SU-DHL-6 (cell line): ENCODE results near the gene NLGN2.

Experiments
- H2AFZ ChIP-seq: fragments of 200-600 bp; sonication (generic); 2 replicates; pipeline ENCODE4 v1.6.1; 2014; ENCODE audit warnings: low read depth, mild to moderate bottlenecking, moderate library complexity, mixed read lengths, antibody characterized with exemption, low read length; ENCODE audit not compliant: severe bottlenecking
- H3F3A ChIP-seq: fragments of 200-600 bp; shearing (Covaris generic); 2 replicates; pipeline ENCODE4 v1.6.0; 2016; ENCODE audit warnings: antibody characterized with exemption, mild to moderate bottlenecking; ENCODE audit not compliant: insufficient read depth
- H3K27ac ChIP-seq: fragments of 200-600 bp; sonication (generic); 2 replicates; pipeline ENCODE4 v1.5.1; 2016; ENCODE audit warnings: low read depth, mild to moderate bottlenecking, low read length, moderate library complexity, mixed read lengths
- H3K27me3 ChIP-seq: fragments of 200-600 bp; sonication (generic), shearing (Covaris generic); 2 replicates; pipeline ENCODE4 v1.6.0; 2014; ENCODE audit warnings: mild to moderate bottlenecking, low read length
- H3K36me3 ChIP-seq: fragments of 200-600 bp; sonication (generic); 2 replicates; pipeline ENCODE4 v1.6.1; 2014; ENCODE audit warnings: mild to moderate bottlenecking, low read length, mixed read lengths
- H3K4me2 ChIP-seq: fragments of 300-600, 200-600 bp; shearing (Covaris generic), sonication (generic); 2 replicates; pipeline ENCODE4 v1.6.0; 2014; ENCODE audit warnings: low read length, low read depth, mild to moderate bottlenecking; ENCODE audit not compliant: poor library complexity, severe bottlenecking
- H3K4me3 ChIP-seq: fragments of 200-600 bp; sonication (generic); 2 replicates; pipeline ENCODE4 v1.5.1; 2014; ENCODE audit warnings: antibody characterized with exemption, low read length, mild to moderate bottlenecking, mixed read lengths; ENCODE audit not compliant: insufficient read depth, poor library complexity, severe bottlenecking
- H3K79me2 ChIP-seq: fragments of 200-600 bp; sonication (generic); 2 replicates; pipeline ENCODE4 v1.6.1; 2014; ENCODE audit warnings: mild to moderate bottlenecking, low read length, moderate library complexity; ENCODE audit not compliant: insufficient read depth
- H3K9ac ChIP-seq: fragments of 200-600 bp; sonication (generic); 2 replicates; pipeline ENCODE4 v1.7.0; 2014; ENCODE audit warnings: mild to moderate bottlenecking, low read length
- H3K9me2 ChIP-seq: fragments of 200-600 bp; sonication (generic); replicated peaks from 2 replicates; pipeline ENCODE4 v1.6.1; 2014; ENCODE audit warnings: low read length; ENCODE audit not compliant: insufficient read depth
- H3K9me3 ChIP-seq: fragments of 200-600 bp; sonication (generic); 2 replicates; pipeline ENCODE4 v1.6.1; 2014; ENCODE audit warnings: low read length, mixed read lengths; ENCODE audit not compliant: insufficient read depth
- H4K20me1 ChIP-seq: fragments of 200-600 bp; sonication (generic); 2 replicates; pipeline ENCODE4 v1.6.1; 2014; ENCODE audit warnings: low read depth, mild to moderate bottlenecking, antibody characterized with exemption, low read length, moderate library complexity, mixed read lengths
- EZH2phosphoT487 ChIP-seq: fragments of 200-600 bp; sonication (generic), shearing (Covaris generic); conservative IDR thresholded peaks from 2 replicates; pipeline ENCODE4 v1.6.1; 2018; ENCODE audit warnings: mild to moderate bottlenecking, antibody characterized with exemption, low read length, moderate library complexity, mixed read lengths
- TF ChIP-seq, protein P1 (sequence below): fragments of 200-600 bp; sonication (generic); IDR thresholded peaks from one replicate; pipeline ENCODE4 v1.5.1; 2017; ENCODE audit warnings: antibody characterized with exemption, mild to moderate bottlenecking, low read length, moderate library complexity; ENCODE audit not compliant: insufficient read depth, poor library complexity, severe bottlenecking

The NLGN2 gene

DNA sequence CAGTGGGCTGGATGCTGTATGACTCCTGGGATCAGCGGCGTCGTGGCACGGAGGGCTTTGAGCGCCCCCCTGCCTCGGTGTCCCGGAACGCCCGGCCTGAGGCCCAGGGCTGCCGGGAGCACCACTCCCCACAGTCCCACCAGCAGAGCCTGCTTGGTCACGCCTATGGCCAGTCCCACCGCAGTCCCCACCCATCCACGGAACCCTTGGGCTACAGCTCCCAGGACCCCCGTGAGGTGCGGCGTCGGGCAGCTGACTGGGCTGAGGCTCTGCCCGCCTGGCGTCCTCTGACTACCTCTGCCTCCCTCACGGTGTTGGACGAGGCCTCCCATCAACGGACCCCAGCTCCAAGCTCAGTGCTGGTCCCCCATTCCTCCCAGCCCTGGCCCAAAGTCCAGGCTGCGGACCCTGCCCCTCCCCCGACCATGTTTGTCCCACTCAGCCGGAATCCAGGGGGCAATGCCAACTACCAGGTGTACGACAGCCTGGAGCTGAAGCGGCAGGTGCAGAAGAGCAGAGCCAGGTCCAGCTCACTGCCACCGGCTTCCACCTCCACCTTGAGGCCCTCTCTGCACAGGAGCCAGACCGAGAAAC is 19.3 kb downstream of the NLGN2 start:
- Histone ChIP-seq H3K9ac (no peak overlapping the region), H3K27ac (no peak overlapping the region), H4K20me1 (no peaks in the 10 kb centered on the region), H3K4me3 (no peak overlapping the region), H3K27me3 (no peaks in the 10 kb centered on the region), H3K36me3 (no peaks in the 10 kb centered on the region), H3K79me2 (no peaks in the 10 kb centered on the region), H3K9me2 (no peaks in the 10 kb centered on the region), H2AFZ (no peak overlapping the region), H3F3A (no peaks in the 10 kb centered on the region), H3K4me2 (no peak overlapping the region), H3K9me3 (no peaks in the 10 kb centered on the region)
- TF ChIP-seq EZH2phosphoT487: no peak
- TF ChIP-seq, protein P1, sequence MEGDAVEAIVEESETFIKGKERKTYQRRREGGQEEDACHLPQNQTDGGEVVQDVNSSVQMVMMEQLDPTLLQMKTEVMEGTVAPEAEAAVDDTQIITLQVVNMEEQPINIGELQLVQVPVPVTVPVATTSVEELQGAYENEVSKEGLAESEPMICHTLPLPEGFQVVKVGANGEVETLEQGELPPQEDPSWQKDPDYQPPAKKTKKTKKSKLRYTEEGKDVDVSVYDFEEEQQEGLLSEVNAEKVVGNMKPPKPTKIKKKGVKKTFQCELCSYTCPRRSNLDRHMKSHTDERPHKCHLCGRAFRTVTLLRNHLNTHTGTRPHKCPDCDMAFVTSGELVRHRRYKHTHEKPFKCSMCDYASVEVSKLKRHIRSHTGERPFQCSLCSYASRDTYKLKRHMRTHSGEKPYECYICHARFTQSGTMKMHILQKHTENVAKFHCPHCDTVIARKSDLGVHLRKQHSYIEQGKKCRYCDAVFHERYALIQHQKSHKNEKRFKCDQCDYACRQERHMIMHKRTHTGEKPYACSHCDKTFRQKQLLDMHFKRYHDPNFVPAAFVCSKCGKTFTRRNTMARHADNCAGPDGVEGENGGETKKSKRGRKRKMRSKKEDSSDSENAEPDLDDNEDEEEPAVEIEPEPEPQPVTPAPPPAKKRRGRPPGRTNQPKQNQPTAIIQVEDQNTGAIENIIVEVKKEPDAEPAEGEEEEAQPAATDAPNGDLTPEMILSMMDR: no peak

DNA sequence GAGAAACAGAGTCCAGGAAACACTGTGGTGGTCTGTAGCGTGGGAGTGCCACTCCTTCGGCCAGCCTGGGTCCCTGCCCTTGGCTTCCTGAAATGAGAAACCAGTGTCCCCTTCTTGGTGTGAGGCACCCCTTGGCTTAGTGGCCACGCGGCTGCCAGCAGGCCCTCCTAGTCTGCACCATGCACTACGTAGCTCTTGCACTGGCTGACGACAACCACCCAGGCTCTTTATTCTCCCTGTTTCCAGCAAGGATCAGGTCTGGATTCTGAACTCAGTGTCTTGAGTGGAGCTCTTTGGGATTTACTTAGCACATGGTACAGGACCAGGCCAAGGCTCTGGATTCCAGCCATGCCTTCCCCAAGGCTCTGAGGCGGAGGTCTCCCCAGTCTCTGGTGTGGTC is 19.9 kb downstream of the NLGN2 start:
- Histone ChIP-seq H3K4me2 (no peak overlapping the region), H3F3A (no peaks in the 10 kb centered on the region), H3K4me3 (no peak overlapping the region), H3K79me2 (no peaks in the 10 kb centered on the region), H3K27me3 (no peaks in the 10 kb centered on the region), H3K36me3 (no peaks in the 10 kb centered on the region), H2AFZ (no peak overlapping the region), H3K9me2 (no peaks in the 10 kb centered on the region), H3K9ac (no peak overlapping the region), H3K9me3 (no peaks in the 10 kb centered on the region), H4K20me1 (no peaks in the 10 kb centered on the region), H3K27ac (no peak overlapping the region)
- TF ChIP-seq EZH2phosphoT487: no peak
- TF ChIP-seq, protein P1: no peak

DNA sequence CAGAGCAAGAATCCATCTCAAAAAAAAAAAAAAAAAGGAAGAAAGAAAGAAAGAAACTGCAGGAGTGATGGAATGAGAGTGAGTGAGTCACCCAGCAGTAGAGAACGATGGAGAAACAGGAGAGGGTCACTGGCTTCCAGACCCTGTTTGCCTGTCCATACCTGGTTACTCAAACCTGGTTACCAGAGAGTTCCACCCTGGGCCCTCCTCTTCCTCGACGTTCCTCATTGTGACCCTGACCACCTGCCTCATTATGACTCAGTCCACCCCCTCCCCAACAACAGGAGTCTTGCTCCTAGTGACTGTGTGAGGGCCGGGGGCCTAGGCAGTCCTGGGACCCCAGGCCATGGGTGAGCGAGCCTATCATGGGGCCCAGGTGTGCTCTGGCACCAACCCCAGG is 20.9 kb downstream of the NLGN2 start, which contains the start of gene SPEM3:
Gene SPEM3 (plus strand): TSS at position 301 of the 400 bp plus-strand sequence. CDS start 46 bp downstream, at position 347.
- no peaks in the 10 kb centered on the region for H4K20me1 ChIP-seq
- no peaks in the 10 kb centered on the region for H3K27me3 ChIP-seq
- H3K4me3 ChIP-seq: no peak within 1 kb of the TSS
- no peak within 1 kb of the TSS for H3K9ac ChIP-seq
- no peak within 1 kb of the TSS for H2AFZ ChIP-seq
- no peaks in the 10 kb centered on the region for H3K9me3 ChIP-seq
- H3K79me2 ChIP-seq: no peaks in the 10 kb centered on the region
- no peaks in the 10 kb centered on the region for H3K9me2 ChIP-seq
- TF ChIP-seq, protein P1: no peak
- no peak for TF ChIP-seq EZH2phosphoT487
- no peak within 1 kb of the TSS for H3K27ac ChIP-seq
- H3K4me2 ChIP-seq: no peak within 1 kb of the TSS
- no peaks in the 10 kb centered on the region for H3F3A ChIP-seq
- H3K36me3 ChIP-seq: no peaks in the 10 kb centered on the region
